Stimulated activated CD8-positive, alpha-beta memory T cell treated with anti-CD3 and anti-CD28 coated beads, Interleukin-15, amount 100 ng/mL, for 24 hours (primary cell): ENCODE measurements around the gene DCAF6.
A peak's percentile ranks its signal among the peaks of the same experiment; 100 is the strongest.
"Not testable (repeated sequence)": the region's sequence is repeated elsewhere in the genome, so short reads cannot be mapped to it uniquely, and the experiment has no call there.

Experiments used
- DNase-seq: peaks from one replicate; pipeline ENCODE4 v3.0.0-alpha.2; 2020; ENCODE audit warnings: low read depth

DCAF6 gene

GRCh38 chr1:168031627-168032026 is 95.1 kb downstream of the DCAF6 start:
- DNase-seq: no peak

GRCh38 chr1:168032029-168032428 is 95.5 kb downstream of the DCAF6 start:
- no peak for DNase-seq

GRCh38 chr1:168035345-168035744 is 98.9 kb downstream of the DCAF6 start:
- DNase-seq: no peak

GRCh38 chr1:168042362-168042761 is 105.9 kb downstream of the DCAF6 start:
- DNase-seq: no peak

GRCh38 chr1:168045311-168045710 is 108.8 kb downstream of the DCAF6 start:
- no peak for DNase-seq

GRCh38 chr1:168050307-168050706 is 113.8 kb downstream of the DCAF6 start:
- no peak for DNase-seq

GRCh38 chr1:168050880-168051279 is 114.4 kb downstream of the DCAF6 start:
- DNase-seq: no peak

- no peak for DNase-seq
Observed at GRCh38 chr1:168053681-168054080, 117.2 kb downstream of the DCAF6 start.

GRCh38 chr1:168054117-168054516 is 117.6 kb downstream of the DCAF6 start:
- DNase-seq: no peak

- not testable (repeated sequence) for DNase-seq
Observed at GRCh38 chr1:168056152-168056551, 119.7 kb downstream of the DCAF6 start.

- DNase-seq: no peak
Observed at GRCh38 chr1:168057355-168057754, 120.9 kb downstream of the DCAF6 start.

GRCh38 chr1:168057921-168058320 is 121.4 kb downstream of the DCAF6 start:
- no peak for DNase-seq

GRCh38 chr1:168064216-168064615 is 127.7 kb downstream of the DCAF6 start:
- DNase-seq: no peak

GRCh38 chr1:168065506-168065905 is 129.0 kb downstream of the DCAF6 start:
- DNase-seq: no peak

- DNase-seq: no peak
Observed at GRCh38 chr1:168069384-168069783, 132.9 kb downstream of the DCAF6 start.

- no peak for DNase-seq
Observed at GRCh38 chr1:168079761-168080160, 143.3 kb downstream of the DCAF6 start.

GRCh38 chr1:168081373-168082007 is 145.0 kb downstream of the DCAF6 start:
- DNase-seq: no peak

GRCh38 chr1:168082008-168082876 is 145.8 kb downstream of the DCAF6 start:
- DNase-seq: peak; percentile 21

GRCh38 chr1:168083456-168084325 is 147.2 kb downstream of the DCAF6 start:
- no peak for DNase-seq

- peak; percentile 55 for DNase-seq
Observed at GRCh38 chr1:168084396-168085231, 148.1 kb downstream of the DCAF6 start.

- DNase-seq: no peak
Observed at GRCh38 chr1:168085401-168085872, 149.0 kb downstream of the DCAF6 start.
